SU-DHL-6 (cell line): ENCODE data around the gene TPM4.
"Not testable (repeated sequence)": the region's sequence is repeated elsewhere in the genome, so short reads cannot be mapped to it uniquely, and the experiment has no call there.

Experiments
- CTCF ChIP-seq: fragments of 200-600 bp; sonication (generic); IDR thresholded peaks from one replicate; pipeline ENCODE4 v1.5.1; 2017; ENCODE audit warnings: antibody characterized with exemption, mild to moderate bottlenecking, low read length, moderate library complexity; ENCODE audit not compliant: insufficient read depth, poor library complexity, severe bottlenecking
- EZH2phosphoT487 ChIP-seq: fragments of 200-600 bp; sonication (generic), shearing (Covaris generic); conservative IDR thresholded peaks from 2 replicates; pipeline ENCODE4 v1.6.1; 2018; ENCODE audit warnings: mild to moderate bottlenecking, antibody characterized with exemption, low read length, moderate library complexity, mixed read lengths

GRCh38 chr19:16119075-16119857 lies 43.0 kb downstream of the TPM4 start:
- not testable (repeated sequence) for TF ChIP-seq CTCF, EZH2phosphoT487
